ENCODE measurements around the gene IL2.

DNA sequence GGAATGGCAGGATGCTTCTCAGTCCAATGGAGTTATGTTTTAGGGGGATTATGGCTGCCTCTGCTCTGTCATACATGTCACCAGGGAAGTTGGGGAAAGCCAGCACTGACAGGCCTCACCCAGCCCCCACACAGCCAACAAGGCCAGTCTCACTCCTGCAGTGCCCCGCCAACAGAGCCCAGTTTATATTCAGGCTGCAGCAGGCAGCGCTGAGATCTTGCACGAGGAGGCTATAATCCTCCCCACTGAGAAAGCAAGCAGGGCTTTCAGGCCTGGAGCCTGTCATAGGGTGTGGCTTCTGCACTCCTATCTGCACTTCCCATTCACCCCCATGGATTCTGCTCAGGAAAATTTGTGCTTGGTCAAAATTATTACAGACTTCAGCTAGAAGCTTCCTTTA, 52.7 kb downstream of the IL2 start:
- TF ChIP-seq, protein P1, sequence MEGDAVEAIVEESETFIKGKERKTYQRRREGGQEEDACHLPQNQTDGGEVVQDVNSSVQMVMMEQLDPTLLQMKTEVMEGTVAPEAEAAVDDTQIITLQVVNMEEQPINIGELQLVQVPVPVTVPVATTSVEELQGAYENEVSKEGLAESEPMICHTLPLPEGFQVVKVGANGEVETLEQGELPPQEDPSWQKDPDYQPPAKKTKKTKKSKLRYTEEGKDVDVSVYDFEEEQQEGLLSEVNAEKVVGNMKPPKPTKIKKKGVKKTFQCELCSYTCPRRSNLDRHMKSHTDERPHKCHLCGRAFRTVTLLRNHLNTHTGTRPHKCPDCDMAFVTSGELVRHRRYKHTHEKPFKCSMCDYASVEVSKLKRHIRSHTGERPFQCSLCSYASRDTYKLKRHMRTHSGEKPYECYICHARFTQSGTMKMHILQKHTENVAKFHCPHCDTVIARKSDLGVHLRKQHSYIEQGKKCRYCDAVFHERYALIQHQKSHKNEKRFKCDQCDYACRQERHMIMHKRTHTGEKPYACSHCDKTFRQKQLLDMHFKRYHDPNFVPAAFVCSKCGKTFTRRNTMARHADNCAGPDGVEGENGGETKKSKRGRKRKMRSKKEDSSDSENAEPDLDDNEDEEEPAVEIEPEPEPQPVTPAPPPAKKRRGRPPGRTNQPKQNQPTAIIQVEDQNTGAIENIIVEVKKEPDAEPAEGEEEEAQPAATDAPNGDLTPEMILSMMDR (IDR thresholded peaks at IDR 0.05) = no peak
- no peak for TF ChIP-seq POLR2A (IDR thresholded peaks at IDR 0.05)
- TF ChIP-seq EP300 (IDR thresholded peaks at IDR 0.05; ENCODE audit: low read depth) = no peak
